ENCODE measurements around the gene TOX2.
A peak's percentile ranks its signal among the peaks of the same experiment; 100 is the strongest.

Gene TOX2

GRCh38 chr20:43914311-43915210, at the start of gene TOX2:
Gene TOX2 (plus strand): TSS chr20:43914852. CDS start chr20:43914892, 40 bp downstream.
- Histone ChIP-seq H3K27me3 (ENCODE audit: control insufficient read depth in 1 of 2, insufficient read depth in 2 of 2, low read length in 2 of 2) (peaks cover 29 to 32% of the 10 kb centered on the region in 2 donors), H3K4me1 (ENCODE audit: control insufficient read depth in 1 of 2, insufficient read depth in 2 of 2, low read length in 2 of 2) (peaks cover 0 to 12% of the 10 kb centered on the region in 2 donors), H3K9me3 (ENCODE audit: control insufficient read depth in 1 of 2, low read length in 2 of 2) (peaks cover 6% of the 10 kb centered on the region in 2 donors), H3K36me3 (ENCODE audit: control insufficient read depth in 1 of 2, insufficient read depth in 2 of 2, low read length in 2 of 2) (no peaks in the 10 kb centered on the region), H3K9ac (ENCODE audit: low read depth in 1 of 2, low read length in 2 of 2) (peak within 1 kb of the TSS; percentile 25 to 30), H3K27ac (ENCODE audit: low read depth, low read length) (no peak within 1 kb of the TSS), H3K4me3 (ENCODE audit: low read depth in 1 of 2, low read length in 2 of 2) (peak within 1 kb of the TSS; percentile 67 to 73)

- no peak overlapping the region for H3K9ac ChIP-seq (ENCODE audit: low read depth in 1 of 2, low read length in 2 of 2)
- H3K27me3 ChIP-seq (ENCODE audit: control insufficient read depth in 1 of 2, insufficient read depth in 2 of 2, low read length in 2 of 2): no peaks in the 10 kb centered on the region
- H3K27ac ChIP-seq (ENCODE audit: low read depth, low read length): no peak overlapping the region
- H3K9me3 ChIP-seq (ENCODE audit: control insufficient read depth in 1 of 2, low read length in 2 of 2): no peaks in the 10 kb centered on the region
- no peaks in the 10 kb centered on the region for H3K36me3 ChIP-seq (ENCODE audit: control insufficient read depth in 1 of 2, insufficient read depth in 2 of 2, low read length in 2 of 2)
- H3K4me3 ChIP-seq (ENCODE audit: low read depth in 1 of 2, low read length in 2 of 2): no peak overlapping the region
- H3K4me1 ChIP-seq (ENCODE audit: control insufficient read depth in 1 of 2, insufficient read depth in 2 of 2, low read length in 2 of 2): no peaks in the 10 kb centered on the region
Measured at GRCh38 chr20:43868091-43868490, 46.6 kb upstream of the TOX2 start.

GRCh38 chr20:43870484-43870883, 44.2 kb upstream of the TOX2 start:
- Histone ChIP-seq H3K9ac (ENCODE audit: low read depth in 1 of 2, low read length in 2 of 2) (no peak overlapping the region), H3K36me3 (ENCODE audit: control insufficient read depth in 1 of 2, insufficient read depth in 2 of 2, low read length in 2 of 2) (no peaks in the 10 kb centered on the region), H3K9me3 (ENCODE audit: control insufficient read depth in 1 of 2, low read length in 2 of 2) (no peaks in the 10 kb centered on the region), H3K4me1 (ENCODE audit: control insufficient read depth in 1 of 2, insufficient read depth in 2 of 2, low read length in 2 of 2) (no peaks in the 10 kb centered on the region), H3K27ac (ENCODE audit: low read depth, low read length) (no peak overlapping the region), H3K27me3 (ENCODE audit: control insufficient read depth in 1 of 2, insufficient read depth in 2 of 2, low read length in 2 of 2) (no peaks in the 10 kb centered on the region), H3K4me3 (ENCODE audit: low read depth in 1 of 2, low read length in 2 of 2) (no peak overlapping the region)

- Histone ChIP-seq H3K4me1 (ENCODE audit: control insufficient read depth in 1 of 2, insufficient read depth in 2 of 2, low read length in 2 of 2) (no peaks in the 10 kb centered on the region), H3K36me3 (ENCODE audit: control insufficient read depth in 1 of 2, insufficient read depth in 2 of 2, low read length in 2 of 2) (no peaks in the 10 kb centered on the region), H3K27ac (ENCODE audit: low read depth, low read length) (no peak overlapping the region), H3K4me3 (ENCODE audit: low read depth in 1 of 2, low read length in 2 of 2) (no peak overlapping the region), H3K9me3 (ENCODE audit: control insufficient read depth in 1 of 2, low read length in 2 of 2) (no peaks in the 10 kb centered on the region), H3K27me3 (ENCODE audit: control insufficient read depth in 1 of 2, insufficient read depth in 2 of 2, low read length in 2 of 2) (peaks cover 0 to 3% of the 10 kb centered on the region in 2 donors), H3K9ac (ENCODE audit: low read depth in 1 of 2, low read length in 2 of 2) (no peak overlapping the region)
Measured at GRCh38 chr20:43878776-43879175, 35.9 kb upstream of the TOX2 start.

GRCh38 chr20:43893930-43894329, 20.7 kb upstream of the TOX2 start:
- Histone ChIP-seq H3K27ac (ENCODE audit: low read depth, low read length) (no peak overlapping the region), H3K36me3 (ENCODE audit: control insufficient read depth in 1 of 2, insufficient read depth in 2 of 2, low read length in 2 of 2) (no peaks in the 10 kb centered on the region), H3K4me3 (ENCODE audit: low read depth in 1 of 2, low read length in 2 of 2) (no peak overlapping the region), H3K27me3 (ENCODE audit: control insufficient read depth in 1 of 2, insufficient read depth in 2 of 2, low read length in 2 of 2) (no peaks in the 10 kb centered on the region), H3K9ac (ENCODE audit: low read depth in 1 of 2, low read length in 2 of 2) (no peak overlapping the region), H3K9me3 (ENCODE audit: control insufficient read depth in 1 of 2, low read length in 2 of 2) (peaks cover 0 to 6% of the 10 kb centered on the region in 2 donors), H3K4me1 (ENCODE audit: control insufficient read depth in 1 of 2, insufficient read depth in 2 of 2, low read length in 2 of 2) (no peaks in the 10 kb centered on the region)

- no peaks in the 10 kb centered on the region for H3K27me3 ChIP-seq (ENCODE audit: control insufficient read depth in 1 of 2, insufficient read depth in 2 of 2, low read length in 2 of 2)
- no peak overlapping the region for H3K4me3 ChIP-seq (ENCODE audit: low read depth in 1 of 2, low read length in 2 of 2)
- no peak overlapping the region for H3K27ac ChIP-seq (ENCODE audit: low read depth, low read length)
- H3K9me3 ChIP-seq (ENCODE audit: control insufficient read depth in 1 of 2, low read length in 2 of 2): peaks cover 0 to 6% of the 10 kb centered on the region in 2 donors
- H3K9ac ChIP-seq (ENCODE audit: low read depth in 1 of 2, low read length in 2 of 2): no peak overlapping the region
- H3K36me3 ChIP-seq (ENCODE audit: control insufficient read depth in 1 of 2, insufficient read depth in 2 of 2, low read length in 2 of 2): no peaks in the 10 kb centered on the region
- no peaks in the 10 kb centered on the region for H3K4me1 ChIP-seq (ENCODE audit: control insufficient read depth in 1 of 2, insufficient read depth in 2 of 2, low read length in 2 of 2)
Measured at GRCh38 chr20:43894491-43894890, 20.2 kb upstream of the TOX2 start.

GRCh38 chr20:43895235-43895634, 19.4 kb upstream of the TOX2 start:
- Histone ChIP-seq H3K9me3 (ENCODE audit: control insufficient read depth in 1 of 2, low read length in 2 of 2) (peaks cover 0 to 2% of the 10 kb centered on the region in 2 donors), H3K9ac (ENCODE audit: low read depth in 1 of 2, low read length in 2 of 2) (no peak overlapping the region), H3K4me1 (ENCODE audit: control insufficient read depth in 1 of 2, insufficient read depth in 2 of 2, low read length in 2 of 2) (no peaks in the 10 kb centered on the region), H3K27ac (ENCODE audit: low read depth, low read length) (no peak overlapping the region), H3K36me3 (ENCODE audit: control insufficient read depth in 1 of 2, insufficient read depth in 2 of 2, low read length in 2 of 2) (no peaks in the 10 kb centered on the region), H3K27me3 (ENCODE audit: control insufficient read depth in 1 of 2, insufficient read depth in 2 of 2, low read length in 2 of 2) (no peaks in the 10 kb centered on the region), H3K4me3 (ENCODE audit: low read depth in 1 of 2, low read length in 2 of 2) (no peak overlapping the region)

- H3K27ac ChIP-seq (ENCODE audit: low read depth, low read length): no peak overlapping the region
- H3K36me3 ChIP-seq (ENCODE audit: control insufficient read depth in 1 of 2, insufficient read depth in 2 of 2, low read length in 2 of 2): no peaks in the 10 kb centered on the region
Measured at GRCh38 chr20:43899274-43900120, 15.2 kb upstream of the TOX2 start.

GRCh38 chr20:43900121-43900466, 14.6 kb upstream of the TOX2 start:
- Histone ChIP-seq H3K4me1 (ENCODE audit: control insufficient read depth in 1 of 2, insufficient read depth in 2 of 2, low read length in 2 of 2) (no peaks in the 10 kb centered on the region), H3K4me3 (ENCODE audit: low read depth in 1 of 2, low read length in 2 of 2) (no peak overlapping the region), H3K36me3 (ENCODE audit: control insufficient read depth in 1 of 2, insufficient read depth in 2 of 2, low read length in 2 of 2) (no peaks in the 10 kb centered on the region), H3K27me3 (ENCODE audit: control insufficient read depth in 1 of 2, insufficient read depth in 2 of 2, low read length in 2 of 2) (no peaks in the 10 kb centered on the region), H3K9me3 (ENCODE audit: control insufficient read depth in 1 of 2, low read length in 2 of 2) (no peaks in the 10 kb centered on the region), H3K9ac (ENCODE audit: low read depth in 1 of 2, low read length in 2 of 2) (no peak overlapping the region), H3K27ac (ENCODE audit: low read depth, low read length) (no peak overlapping the region)

More at GRCh38 chr20:43899274-43900120, 15.2 kb upstream of the TOX2 start:
- H3K9me3 ChIP-seq (ENCODE audit: control insufficient read depth in 1 of 2, low read length in 2 of 2): no peaks in the 10 kb centered on the region
- no peaks in the 10 kb centered on the region for H3K27me3 ChIP-seq (ENCODE audit: control insufficient read depth in 1 of 2, insufficient read depth in 2 of 2, low read length in 2 of 2)
- no peaks in the 10 kb centered on the region for H3K4me1 ChIP-seq (ENCODE audit: control insufficient read depth in 1 of 2, insufficient read depth in 2 of 2, low read length in 2 of 2)
- H3K9ac ChIP-seq (ENCODE audit: low read depth in 1 of 2, low read length in 2 of 2): no peak overlapping the region
- H3K4me3 ChIP-seq (ENCODE audit: low read depth in 1 of 2, low read length in 2 of 2): no peak overlapping the region

GRCh38 chr20:43900496-43900895, 14.2 kb upstream of the TOX2 start:
- Histone ChIP-seq H3K9me3 (ENCODE audit: control insufficient read depth in 1 of 2, low read length in 2 of 2) (no peaks in the 10 kb centered on the region), H3K4me3 (ENCODE audit: low read depth in 1 of 2, low read length in 2 of 2) (no peak overlapping the region), H3K4me1 (ENCODE audit: control insufficient read depth in 1 of 2, insufficient read depth in 2 of 2, low read length in 2 of 2) (no peaks in the 10 kb centered on the region), H3K9ac (ENCODE audit: low read depth in 1 of 2, low read length in 2 of 2) (no peak overlapping the region), H3K36me3 (ENCODE audit: control insufficient read depth in 1 of 2, insufficient read depth in 2 of 2, low read length in 2 of 2) (no peaks in the 10 kb centered on the region), H3K27me3 (ENCODE audit: control insufficient read depth in 1 of 2, insufficient read depth in 2 of 2, low read length in 2 of 2) (no peaks in the 10 kb centered on the region), H3K27ac (ENCODE audit: low read depth, low read length) (no peak overlapping the region)

All from duodenal mucosa (tissue), 2 donors.